Measurements from ENCODE around the gene ZP2.
"Not testable (repeated sequence)": the region's sequence is repeated elsewhere in the genome, so short reads cannot be mapped to it uniquely, and the experiment has no call there.

Gene ZP2

DNA sequence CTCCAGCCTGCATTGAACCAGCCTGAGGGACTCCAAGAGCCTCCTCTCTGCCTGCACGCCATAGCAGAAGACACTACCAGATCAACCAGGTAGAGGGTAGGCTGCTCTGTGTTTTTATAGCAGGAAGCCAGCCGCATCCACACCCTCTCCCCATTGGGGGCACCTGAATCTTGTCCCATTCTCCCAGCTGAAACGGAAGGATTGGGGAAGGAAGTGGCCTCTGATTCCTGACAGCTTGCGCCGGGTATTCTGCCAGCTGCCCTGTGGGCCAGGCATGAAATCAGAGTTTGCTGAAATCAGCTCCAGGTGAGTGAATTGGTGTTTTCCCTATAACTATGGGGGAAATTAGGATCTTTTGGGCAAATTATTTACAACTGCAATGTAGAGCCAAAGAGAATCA, at the start of gene ZP2:
ZP2 (minus strand) TSS at position 89 of the 400 bp plus-strand sequence; CDS start at position 62, 27 bp downstream.
- DNase-seq: no peak

DNA sequence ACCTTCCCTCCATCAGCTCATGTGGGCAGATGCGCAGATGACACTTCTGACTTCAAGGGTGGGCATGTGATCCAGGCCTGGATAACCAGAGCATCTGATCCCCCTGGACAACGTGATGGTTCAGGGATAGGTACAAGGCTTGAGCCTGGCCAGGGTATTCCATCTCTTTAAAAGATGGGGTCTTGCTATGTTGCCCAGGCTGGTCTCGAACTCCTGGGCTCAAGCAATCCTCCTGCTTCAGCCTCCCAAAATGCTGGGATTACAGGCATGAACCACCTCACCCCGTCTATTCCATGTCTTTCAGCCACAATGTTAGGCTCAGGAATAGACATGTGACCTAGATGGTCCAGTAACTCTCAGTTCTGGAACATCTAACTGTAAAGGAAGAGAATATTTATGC, 45.9 kb upstream of the ZP2 start:
- no peak for DNase-seq

DNA sequence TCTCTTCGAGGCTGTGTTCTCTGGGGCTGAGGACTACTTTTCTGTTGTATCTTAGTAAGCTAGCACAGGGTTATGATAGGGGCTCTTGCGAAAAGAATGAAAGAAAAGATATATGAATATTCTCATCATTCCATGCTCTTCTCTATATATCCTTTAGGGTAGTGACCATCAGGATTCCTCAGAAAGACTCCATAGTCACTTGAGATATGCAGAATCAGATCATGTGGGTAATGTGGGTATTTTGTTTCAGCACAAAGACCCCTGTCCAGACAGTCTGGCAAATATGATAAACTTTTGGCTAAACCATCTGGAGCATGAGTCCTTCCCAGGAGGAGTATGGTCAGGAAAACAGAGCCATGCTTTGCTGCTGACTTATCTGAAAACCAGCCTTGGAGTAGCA, 45.3 kb upstream of the ZP2 start:
- no peak for DNase-seq

DNA sequence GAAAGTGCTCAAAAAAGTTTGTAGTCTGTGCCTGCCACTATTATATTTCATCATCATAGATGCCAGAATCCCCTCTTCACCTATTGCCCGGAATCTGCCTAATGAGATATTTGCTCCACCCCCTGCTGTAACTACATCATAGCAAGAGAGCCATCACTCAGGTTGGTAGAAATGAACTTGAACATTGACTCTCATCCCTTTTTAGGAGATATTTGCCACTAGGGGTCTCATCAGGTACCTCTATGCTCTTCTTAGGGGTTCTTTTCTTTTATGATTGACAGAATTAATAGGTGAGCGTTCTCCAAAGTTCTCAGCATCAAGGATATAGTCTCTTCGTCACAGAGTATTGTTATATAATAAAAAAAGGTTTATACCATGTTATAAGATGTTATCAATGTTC, 42.1 kb upstream of the ZP2 start:
- DNase-seq: no peak

DNA sequence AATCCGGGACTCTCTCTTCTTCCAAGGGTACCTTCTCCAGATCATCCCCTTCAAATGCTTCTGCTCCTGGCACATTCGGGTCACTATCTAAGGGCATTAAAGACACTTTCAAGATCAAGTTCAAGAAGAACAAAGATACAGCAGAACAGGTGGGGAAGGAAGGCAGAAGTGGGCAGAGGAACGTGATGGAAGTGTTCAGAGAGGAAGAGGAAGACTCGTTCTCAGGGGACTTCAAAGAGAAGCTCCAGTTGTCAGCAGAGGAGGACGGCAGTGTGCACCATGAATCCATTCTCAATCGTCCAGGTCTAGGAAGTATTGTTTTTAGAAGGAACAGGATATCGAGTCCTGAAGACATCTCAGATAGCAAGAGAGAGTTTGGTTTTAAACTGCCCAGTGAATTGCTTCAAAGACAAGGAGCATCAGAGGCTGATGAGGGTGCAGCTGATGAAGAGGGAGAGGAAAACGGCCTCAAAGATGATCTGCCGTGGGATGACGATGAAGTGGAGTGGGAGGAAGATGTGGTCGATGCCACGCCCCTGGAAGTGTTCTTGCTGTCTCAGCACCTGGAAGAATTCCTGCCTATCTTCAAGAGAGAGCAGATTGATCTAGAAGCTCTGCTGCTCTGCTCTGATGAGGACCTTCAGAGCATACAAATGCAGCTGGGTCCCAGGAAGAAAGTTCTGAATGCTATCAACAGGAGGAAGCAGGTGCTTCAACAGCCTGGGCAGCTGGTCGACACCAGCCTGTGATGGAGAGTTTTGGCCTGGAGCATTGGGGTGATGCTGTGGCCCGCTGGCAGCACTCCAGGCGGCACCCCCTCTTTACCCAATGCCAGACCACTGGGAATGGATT, 38.9 kb upstream of the ZP2 start:
- DNase-seq: no peak

DNA sequence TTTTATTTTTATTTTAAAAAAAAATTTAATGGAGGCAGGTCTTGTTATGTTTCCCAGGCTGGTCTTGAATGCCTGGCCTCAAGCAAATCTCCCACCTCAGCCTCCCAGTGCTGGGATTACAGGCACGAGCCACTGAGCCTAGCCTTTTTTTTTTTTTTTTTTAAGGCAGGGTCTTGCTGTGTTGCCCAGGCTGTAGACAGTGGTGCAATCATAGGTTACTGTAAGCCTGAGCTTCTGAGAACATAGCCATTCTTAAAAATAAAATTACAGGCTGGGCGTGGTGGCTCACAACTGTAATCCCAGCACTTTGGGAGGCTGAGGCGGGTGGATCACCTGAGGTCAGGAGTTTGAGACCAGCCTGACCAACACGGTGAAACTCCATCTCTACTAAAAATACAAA, 36.8 kb upstream of the ZP2 start:
- DNase-seq: not testable (repeated sequence)

DNA sequence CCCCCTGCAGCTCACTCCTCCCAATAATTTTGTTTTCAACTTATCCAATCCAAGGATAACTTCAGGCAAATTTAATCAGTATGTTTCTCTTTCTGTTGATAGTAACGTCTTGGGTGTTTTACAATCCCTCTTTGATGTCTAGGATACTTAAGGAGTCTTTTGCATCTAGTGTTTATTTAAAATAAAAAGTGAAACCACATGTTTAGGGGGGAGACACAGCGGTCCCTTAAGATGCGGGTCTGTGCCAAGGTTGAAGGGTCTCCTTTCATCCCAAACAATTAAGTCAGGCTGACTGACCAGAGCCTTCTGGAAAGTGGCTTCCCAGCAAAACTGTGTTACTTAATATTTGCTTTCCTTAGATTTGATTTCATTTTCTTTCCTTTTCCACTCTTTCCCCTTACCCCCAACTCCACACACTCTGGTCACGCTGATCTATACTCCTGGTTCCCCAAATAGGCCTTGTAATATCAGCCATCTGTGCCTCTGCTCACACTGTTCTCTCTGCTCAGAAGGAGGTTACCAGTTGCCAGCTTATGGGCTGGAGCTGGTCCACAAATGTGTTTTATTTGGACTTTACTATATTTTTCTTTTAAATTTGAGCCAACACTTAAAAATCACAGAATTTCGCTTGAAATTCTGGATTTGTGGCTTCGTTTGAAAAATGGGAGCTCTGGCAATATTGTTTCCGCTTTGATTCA, 33.3 kb upstream of the ZP2 start:
- no peak for DNase-seq

DNA sequence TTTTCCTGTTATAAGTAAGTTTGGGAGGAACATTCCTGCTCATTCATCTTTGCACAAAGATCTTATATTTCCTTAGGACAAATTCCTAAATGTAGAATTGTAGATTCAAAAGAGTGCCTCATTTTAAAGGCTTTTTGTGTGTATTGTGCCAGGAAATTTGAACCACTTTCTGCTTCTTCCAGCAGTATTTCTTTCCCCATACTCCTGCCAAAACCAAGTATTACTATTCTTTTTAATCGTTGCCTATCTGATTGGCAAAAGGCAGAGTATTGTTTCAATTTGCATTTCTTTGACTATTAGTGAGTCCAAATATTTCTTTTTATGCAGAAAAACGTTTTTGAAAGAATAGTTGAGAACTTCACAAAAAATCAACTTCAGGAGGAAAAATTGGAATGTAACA, 31.4 kb upstream of the ZP2 start:
- no peak for DNase-seq

DNA sequence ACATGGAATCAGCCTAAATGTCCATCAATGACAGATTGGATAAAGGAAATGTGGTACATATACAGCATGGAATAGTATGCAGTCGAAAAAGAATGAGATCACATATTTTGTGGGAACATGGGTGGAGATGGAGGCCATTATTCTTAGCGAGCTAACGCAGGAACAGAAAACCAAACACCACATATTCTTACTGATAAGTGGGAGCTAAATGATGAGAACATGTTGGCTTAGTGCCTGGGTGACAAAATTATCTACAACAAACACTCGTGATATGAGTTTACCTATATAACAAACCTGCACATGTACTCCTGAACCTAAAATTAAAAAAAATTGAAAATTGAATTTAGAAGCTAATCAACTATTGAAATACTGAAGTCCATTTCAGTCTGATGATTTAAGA, 28.3 kb upstream of the ZP2 start:
- no peak for DNase-seq

DNA sequence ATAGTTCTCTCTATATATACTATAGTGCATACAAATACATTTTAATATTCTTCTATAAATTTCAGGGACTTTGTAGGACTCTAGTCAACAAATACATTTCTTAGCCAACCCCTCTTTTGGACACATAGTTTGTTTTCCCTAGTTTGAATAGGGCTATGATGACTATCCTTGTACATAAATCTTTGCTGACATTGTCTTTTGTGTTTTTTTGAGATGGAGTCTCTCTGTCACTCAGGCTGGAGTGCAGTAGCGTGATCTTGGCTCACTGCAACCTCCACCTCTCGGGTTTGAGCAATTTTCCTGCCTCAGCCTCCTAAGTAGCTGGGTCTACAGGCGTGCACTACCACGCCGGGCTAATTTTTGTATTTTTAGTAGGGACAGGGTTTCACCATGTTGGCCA, 25.5 kb upstream of the ZP2 start:
- no peak for DNase-seq

DNA sequence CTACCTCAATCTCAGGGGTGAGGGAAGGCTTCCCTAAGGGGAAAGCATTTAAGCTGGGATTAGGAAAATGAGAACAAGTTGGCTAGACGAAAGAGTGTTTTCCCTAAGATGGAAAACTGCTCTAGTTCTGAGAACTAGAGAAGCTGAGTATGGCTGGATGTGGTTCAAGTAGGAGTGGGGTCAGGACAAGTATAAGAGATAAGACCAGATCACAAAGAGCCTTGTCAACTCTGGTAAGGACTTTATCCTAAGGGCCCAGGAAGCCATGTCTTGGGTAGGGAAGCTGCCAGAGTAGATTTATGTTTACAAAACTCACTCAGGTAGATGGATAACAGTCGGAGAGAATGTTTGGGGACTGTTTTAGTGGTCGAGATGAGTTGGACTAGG, 23.8 kb upstream of the ZP2 start:
- DNase-seq: no peak

DNA sequence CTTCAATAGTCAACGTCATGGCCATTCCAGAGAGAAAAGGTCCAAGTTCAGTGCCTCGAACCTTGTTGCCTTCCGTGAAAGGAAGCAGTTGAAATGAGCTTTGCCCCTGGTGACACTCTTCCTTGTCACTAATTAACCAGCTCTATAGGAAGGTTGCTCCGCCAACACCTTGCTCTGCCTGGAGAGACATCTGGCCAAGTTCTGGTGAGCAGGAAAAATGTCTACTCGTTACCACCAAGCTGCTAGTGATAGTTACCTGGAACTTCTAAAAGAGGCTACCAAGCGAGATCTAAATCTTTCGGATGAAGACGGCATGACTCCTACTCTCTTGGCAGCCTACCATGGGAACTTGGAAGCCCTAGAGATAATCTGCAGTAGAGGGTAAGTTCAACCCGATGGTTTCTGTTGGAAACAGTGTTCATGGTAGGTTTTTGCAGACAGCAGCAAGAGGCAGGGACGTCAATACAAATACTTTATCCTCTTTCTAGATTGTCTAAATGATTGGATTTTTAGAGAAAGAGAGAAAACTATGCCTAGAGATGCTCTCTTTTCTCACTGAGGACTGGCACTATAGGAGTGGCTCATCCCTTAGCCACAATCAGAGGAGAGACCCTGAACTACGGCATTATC, 22.3 kb upstream of the ZP2 start, which contains the start of gene ANKS4B:
ANKS4B (plus strand) TSS at position 179 of the 630 bp plus-strand sequence; CDS start at position 218, 39 bp downstream.
- no peak for DNase-seq

DNA sequence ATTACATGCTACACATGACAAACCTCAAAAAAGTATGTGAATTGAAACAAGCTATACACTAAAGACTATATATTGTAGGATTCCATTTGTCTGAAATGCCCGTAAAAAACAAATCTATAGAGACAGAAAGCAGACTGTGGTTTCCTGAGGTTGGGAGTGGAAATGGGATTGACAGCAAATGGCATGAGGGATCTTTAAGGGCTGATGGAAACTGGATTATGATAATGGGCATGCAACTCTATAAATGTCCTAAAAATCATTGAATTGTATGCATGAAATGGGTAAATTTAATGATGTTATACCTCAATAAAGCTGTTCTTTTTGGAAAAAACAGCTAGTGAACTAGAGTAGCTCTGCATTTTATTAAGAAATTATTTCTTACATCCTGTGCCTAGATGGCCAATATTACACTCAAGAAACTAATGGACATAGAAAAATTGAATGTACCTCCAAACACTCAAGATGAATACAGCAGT, 21.7 kb upstream of the ZP2 start:
- DNase-seq: no peak

DNA sequence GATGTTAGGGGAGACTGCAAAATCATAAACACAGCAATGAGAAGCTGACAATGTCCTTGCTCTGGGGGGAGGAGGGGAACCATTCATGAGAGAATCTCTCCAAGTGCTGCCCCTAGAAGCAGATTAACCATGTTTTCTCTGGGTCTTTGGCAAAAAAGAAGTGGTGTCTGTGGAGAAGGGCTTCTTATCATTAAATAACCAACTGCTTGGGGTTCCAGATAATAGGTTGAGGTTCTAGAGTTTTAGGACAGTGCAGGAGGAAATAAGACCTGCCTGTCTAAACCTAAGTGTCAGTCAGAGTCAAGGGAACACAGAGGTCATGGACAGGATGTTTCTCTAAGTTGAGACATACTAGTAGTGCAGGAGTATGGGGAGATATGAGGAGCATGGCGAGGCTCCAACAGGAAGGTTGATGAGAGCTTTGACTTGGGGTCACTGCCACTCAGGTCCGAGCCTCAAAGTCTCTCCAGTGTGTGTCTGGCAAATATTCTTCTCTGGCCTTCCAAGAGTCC, 17.0 kb upstream of the ZP2 start:
- DNase-seq: no peak

DNA sequence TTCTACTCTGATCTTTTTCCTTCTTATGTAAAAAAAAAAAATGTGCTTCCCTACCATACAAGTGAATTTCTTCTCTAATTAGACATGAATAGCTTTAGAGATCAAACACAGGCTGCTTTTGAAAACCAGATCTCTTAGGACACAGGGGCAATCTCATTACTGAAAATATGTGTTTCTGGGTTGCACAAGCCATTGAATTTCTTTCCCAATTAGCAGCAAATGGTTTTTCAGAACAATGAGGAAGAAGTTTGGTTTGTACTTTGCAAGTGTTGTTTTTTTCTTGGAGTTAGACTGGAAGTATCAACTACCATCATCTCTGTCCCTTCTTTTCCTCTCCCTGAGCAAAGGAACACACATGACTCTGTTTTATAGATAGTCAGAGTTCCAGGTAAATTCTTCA, 16.5 kb upstream of the ZP2 start:
- DNase-seq: no peak

DNA sequence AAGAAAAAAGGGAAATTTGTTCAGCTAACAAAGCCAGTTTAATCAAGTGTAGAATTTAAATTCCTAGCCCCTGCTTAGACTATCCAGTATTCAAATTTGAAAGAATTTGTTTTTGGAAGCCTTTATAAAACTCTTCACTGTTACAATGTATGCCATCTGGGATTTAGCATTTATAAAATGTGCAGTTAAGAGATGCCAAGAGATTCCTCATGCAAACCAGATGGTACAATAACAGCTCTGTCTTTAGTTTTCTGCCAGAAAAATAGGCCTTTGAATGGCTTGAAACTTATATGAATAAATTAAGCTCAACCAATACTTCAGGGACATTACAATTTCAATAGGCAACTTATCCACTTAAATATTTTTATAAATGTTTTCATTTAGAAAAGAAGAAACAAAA, 15.4 kb upstream of the ZP2 start:
- DNase-seq: no peak

DNA sequence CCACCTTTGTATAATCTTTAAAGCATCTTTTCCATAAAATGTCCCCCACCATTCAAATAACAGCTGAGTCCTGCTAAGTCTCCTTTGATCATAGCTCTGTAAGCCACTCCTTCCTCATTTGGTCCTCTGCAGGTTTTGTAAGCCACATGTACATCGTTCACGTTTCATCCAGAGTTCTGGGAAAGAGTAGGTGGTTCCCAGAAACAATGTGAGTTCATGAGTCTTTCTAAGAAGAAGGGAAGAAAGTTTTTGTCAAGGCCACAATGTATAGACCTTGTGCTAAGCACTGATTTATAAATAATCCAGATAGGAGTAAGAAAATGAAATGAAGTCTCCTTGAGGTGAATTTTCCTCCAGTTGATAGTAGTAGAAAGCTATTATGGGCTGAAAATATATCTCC, 13.4 kb upstream of the ZP2 start:
- DNase-seq: no peak

DNA sequence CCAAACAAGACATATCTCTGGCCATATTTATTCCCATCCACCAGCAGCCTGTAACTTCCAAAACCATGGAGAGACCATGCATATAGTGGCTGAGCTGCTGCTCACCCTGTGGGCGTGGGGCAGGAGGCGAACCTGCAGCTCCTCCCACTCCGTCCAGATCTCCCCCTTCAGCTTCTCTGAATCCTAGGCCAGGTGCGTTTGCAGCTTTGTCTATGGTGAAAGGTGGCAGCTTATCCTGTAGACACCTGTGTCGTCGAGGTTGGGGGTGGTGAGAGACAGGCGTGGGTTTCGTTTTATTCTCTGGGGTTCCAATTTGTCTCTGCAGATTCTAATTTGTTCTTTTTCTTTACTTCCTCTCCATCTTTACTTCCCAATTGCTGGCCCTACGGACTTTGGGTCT, 12.4 kb upstream of the ZP2 start:
- no peak for DNase-seq

DNA sequence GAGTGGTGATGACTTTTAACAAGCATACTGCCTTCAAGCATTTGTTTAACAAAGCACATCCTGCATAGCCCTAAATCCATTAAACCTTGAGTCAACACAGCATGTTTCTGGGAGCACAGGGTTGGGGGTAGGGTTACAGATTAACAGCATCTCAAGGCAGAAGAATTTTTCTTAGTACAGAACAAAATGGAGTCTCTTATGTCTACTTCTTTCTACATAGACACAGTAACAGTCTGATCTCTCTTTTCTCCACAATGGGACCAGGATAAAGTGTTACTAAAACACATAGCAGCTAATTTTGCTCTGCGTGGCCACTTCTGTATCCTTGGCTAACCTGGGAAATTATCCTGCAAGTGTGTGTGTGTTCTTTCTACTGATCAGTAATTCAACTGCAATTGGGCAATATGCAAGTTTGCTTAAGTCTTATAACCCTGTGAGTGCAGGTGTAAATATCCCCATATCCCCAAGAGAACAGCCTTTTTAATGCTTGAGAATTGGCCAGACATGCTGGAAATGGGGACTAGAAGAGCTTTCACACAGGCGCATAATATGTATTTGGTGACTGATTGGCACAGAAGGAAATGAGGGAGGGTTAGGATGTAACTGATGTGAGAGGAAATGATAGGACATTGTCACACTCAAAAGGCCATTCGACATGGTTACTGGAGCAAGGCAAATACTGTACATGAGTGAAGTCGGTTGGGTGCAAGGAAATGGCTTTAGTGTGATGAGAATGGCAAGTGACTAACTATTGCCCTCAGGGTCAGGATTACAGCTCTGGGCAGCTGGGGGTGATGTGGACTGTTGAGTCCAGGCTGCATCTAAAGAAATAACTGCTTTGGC, 11.3 kb upstream of the ZP2 start:
- no peak for DNase-seq

DNA sequence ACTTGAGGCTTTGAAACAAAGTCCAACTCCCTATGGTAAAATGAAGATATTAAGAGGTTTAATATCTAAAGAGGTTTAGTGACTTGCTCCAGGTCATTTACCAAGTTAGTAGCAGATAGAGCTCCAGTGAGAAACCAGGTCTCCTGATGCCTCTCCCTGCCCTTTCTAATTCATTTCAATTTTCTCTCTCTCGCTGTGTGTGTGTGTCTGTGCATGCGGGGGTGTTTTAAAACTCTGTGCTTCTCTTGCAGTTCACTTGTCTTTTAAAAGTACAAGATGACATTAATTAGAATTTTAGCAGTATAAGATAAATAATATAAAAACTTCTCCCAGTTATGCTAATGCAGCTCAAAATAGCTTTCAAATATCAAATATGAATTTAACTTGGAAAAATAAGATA, 8.2 kb upstream of the ZP2 start:
- no peak for DNase-seq

DNA sequence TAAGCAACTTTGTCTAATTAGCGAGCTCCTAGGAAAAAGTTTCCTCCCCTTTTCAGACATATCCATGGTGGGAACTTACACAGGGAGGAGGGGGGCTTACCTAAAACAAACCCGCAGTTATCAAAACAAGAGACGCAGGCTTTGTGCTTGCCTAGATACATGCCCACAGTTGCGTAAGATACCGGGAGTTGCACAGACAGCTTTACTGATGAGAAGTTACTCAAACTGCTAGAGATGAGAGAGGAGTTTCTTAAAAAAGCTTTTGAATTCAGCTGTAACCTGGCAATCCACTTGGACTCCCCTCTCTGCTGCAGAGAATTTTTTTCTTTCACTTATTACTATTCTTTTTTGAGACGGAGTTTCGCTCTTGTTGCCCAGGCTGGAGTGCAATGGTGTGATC, 6.8 kb upstream of the ZP2 start:
- no peak for DNase-seq

DNA sequence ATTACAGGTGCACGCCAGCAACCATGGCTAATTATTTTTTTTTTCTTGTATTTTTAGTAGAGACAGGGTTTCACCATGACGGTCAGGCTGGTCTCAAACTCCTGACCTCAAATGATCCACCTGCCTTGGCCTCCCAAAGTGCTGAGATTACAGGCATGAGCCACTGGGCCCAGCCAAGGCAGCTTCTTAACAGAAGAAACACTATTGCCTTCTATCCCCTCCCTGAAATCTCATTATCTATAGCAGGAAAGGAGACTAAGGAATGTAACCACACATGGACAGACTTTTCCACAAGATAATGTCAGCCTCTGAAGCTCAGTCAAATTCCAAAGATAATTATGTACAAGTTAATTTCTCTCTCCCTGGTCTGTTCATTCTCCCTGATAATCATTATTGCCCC, 5.7 kb upstream of the ZP2 start:
- DNase-seq: no peak

DNA sequence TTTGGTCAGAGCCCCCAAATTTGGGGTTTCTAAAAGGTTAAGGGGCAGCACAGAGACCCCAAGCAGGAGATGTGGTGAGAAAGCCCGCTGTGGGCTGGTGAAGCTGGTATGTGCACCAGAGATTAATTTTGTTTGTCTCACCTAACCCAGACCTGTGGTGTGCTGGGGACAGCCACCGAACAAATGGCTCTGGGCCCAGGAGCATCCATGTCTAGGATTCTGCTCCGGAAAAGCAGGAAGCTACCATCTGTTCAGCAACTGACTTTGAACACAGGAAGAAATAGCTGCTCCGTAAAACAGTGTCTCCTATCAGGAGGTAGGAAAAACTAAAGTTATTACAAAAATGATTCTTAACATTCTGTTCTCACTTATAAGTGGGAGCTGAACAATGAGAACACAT, 2.7 kb upstream of the ZP2 start:
- no peak for DNase-seq

All from activated CD4-positive, alpha-beta T cell treated with anti-CD3 and anti-CD28 coated beads for 4 hours (primary cell).